Nephron progenitor cell (in vitro differentiated cells): Measurements from ENCODE around the gene COL4A2.

Source experiments
- DNase-seq: peaks from one replicate; pipeline ENCODE4 v3.0.0; 2021
- H3K27ac Mint-ChIP-seq: 2 replicates; pipeline ENCODE4 v1.8.0; 2021; ENCODE audit warnings: mild to moderate bottlenecking, moderate library complexity, mixed read lengths
- H3K27me3 Mint-ChIP-seq: 2 replicates; pipeline ENCODE4 v1.8.0; 2021; ENCODE audit warnings: mild to moderate bottlenecking, low read depth, mixed read lengths; ENCODE audit not compliant: poor library complexity
- H3K36me3 Mint-ChIP-seq: 2 replicates; pipeline ENCODE4 v1.8.0; 2021; ENCODE audit warnings: low read depth, mixed read lengths
- H3K4me1 Mint-ChIP-seq: 2 replicates; pipeline ENCODE4 v1.8.0; 2021; ENCODE audit warnings: mixed read lengths
- H3K4me3 Mint-ChIP-seq: 2 replicates; pipeline ENCODE4 v1.8.0; 2021; ENCODE audit warnings: mild to moderate bottlenecking, moderate library complexity, mixed read lengths
- H3K9me3 Mint-ChIP-seq: 2 replicates; pipeline ENCODE4 v1.8.0; 2021; ENCODE audit warnings: mild to moderate bottlenecking, moderate library complexity, mixed read lengths
- CTCF ChIP-seq: fragments of 200-600 bp; sonication (generic); IDR thresholded peaks from 2 replicates; pipeline ENCODE4 v1.5.0; 2021; ENCODE audit warnings: antibody characterized with exemption

The COL4A2 gene

DNA sequence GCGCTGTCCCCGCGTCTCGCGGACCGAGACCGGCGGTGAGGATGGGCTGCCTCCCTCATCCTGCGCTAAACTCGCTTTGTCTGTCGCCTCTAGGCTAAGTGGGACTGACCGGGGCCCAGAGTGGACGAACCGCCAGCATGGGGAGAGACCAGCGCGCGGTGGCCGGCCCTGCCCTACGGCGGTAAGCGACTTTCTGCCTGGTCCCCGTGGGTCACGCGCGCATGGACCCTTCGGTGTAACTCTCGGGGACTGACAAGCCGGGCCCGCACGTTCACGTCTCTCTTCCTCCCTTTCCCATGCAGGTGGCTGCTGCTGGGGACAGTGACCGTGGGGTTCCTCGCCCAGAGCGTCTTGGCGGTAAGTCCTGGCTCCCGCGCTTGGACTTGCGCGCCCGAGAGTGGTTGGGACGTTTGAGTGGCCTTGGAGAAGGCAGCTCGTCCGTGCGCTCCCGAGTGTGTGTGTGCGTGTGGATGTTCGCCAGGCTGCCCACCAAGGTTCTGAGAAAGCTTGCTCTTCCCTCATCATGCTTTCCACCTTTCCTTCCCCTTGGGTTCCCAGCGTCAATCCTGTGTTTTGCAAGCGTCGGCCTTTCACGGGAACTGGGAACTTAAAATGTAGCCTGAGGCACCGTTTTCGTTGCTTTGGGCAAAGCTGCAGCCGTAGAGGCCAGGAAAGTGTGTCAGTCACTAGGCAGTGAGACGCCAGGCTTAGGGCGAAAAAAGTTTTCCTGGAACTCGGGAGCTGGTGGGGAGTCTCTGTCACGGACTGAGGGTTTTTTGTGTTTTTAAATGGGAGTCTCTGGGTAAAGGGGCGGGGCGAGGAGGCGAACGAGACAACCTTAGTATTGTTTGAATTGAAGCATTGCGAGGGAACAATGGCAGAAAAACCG lies 927 bp downstream of the COL4A2 start:
- peak; percentile 59 for DNase-seq
- H3K4me3 Mint-ChIP-seq: peak overlapping the region; percentile 96
- peak overlapping the region; percentile 81 for H3K27ac Mint-ChIP-seq
- peaks cover 18% of the 10 kb centered on the region for H3K27me3 Mint-ChIP-seq
- H3K9me3 Mint-ChIP-seq: no peaks in the 10 kb centered on the region
- H3K4me1 Mint-ChIP-seq: peaks cover 81% of the 10 kb centered on the region
- peaks cover 6% of the 10 kb centered on the region for H3K36me3 Mint-ChIP-seq
- no peak for TF ChIP-seq CTCF

DNA sequence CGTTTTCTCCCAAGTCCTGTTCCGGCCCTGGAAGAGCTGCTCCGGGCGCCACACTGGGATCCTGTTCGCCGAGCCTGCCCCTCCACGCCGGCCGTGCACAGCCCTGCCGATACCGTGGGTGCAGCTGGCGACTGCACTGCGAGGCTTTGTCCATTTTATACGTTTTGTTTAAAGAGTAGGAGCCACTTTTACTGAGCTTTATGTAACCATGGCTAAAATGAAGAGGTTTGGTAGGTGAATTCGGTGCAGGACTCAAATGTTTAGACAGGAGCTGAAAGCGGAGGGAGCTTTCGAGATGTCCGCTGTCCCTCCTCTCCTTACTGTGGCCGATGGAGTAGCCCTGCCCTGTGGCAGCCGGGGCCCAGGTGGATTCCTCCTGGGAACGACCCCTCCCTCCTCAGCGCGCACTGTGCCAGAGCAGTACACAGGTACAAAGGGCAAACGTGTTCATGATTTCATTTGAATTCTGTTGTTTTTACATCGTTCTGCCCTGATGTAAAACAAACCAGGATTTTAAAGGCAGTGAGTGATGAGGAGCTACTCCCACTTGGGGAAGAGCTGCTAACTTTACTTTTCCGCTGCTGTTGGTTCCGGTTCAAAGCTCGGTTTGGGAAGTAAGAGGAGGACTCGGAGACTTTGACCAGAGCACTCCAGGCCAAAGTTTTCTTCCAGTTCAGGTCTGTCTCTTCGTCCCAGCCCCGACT lies 1.7 kb downstream of the COL4A2 start:
- peak; percentile 39 for DNase-seq
- peak overlapping the region; percentile 81 for H3K27ac Mint-ChIP-seq
- peaks cover 7% of the 10 kb centered on the region for H3K36me3 Mint-ChIP-seq
- peak overlapping the region; percentile 96 for H3K4me3 Mint-ChIP-seq
- H3K27me3 Mint-ChIP-seq: peaks cover 18% of the 10 kb centered on the region
- no peak for TF ChIP-seq CTCF
- no peaks in the 10 kb centered on the region for H3K9me3 Mint-ChIP-seq
- H3K4me1 Mint-ChIP-seq: peaks cover 77% of the 10 kb centered on the region

DNA sequence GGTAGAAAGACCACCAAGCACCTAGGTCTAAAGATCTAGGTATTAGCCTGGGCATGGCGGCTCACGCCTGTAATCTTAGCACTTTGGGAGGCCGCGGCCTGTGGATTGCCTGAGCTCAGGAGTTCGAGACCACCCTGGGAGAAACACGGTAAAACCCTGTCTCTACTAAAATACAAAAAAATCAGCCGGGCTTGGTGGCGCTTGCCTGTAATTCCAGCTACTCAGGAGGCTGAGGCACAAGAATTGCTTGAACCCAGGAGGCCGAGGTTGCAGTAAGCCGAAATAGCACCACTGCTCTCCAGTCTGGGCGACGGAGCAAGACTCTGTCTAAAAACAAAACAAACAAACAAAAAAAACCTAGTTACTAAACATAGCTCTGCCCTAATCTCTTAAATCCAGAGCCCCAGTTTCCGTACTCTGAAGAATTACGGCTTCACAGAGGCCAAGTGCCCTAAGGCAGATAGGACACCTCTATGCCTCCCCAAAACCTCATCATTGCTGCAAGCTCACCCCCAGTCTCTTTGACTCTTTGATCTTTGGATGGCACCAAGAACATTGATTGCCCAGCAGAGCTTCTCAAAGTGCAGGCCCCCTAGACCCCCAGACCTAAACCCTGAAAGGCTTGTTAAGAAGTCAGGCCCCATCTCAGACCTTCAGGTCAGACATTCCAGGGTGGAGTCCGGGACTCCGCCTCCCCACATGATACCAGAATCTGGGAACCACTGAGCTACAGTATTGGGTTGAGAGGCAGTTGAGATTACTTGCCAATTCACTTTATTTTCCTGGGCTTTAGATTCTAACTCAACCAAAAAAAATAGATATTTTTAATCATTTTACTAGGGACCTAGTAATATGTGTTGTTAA lies 2.8 kb downstream of the COL4A2 start:
- Mint-ChIP-seq H3K36me3 (peaks cover 13% of the 10 kb centered on the region), H3K4me3 (peak overlapping the region; percentile 96), H3K27me3 (peaks cover 12% of the 10 kb centered on the region), H3K27ac (peak overlapping the region; percentile 43), H3K9me3 (no peaks in the 10 kb centered on the region), H3K4me1 (peaks cover 73% of the 10 kb centered on the region)
- TF ChIP-seq CTCF: no peak
- no peak for DNase-seq

GRCh38 chr13:110310541-110311442 lies 3.7 kb downstream of the COL4A2 start:
- Mint-ChIP-seq H3K36me3 (peaks cover 18% of the 10 kb centered on the region), H3K4me1 (peaks cover 69% of the 10 kb centered on the region), H3K4me3 (no peak overlapping the region), H3K27ac (peak overlapping the region; percentile 11), H3K9me3 (no peaks in the 10 kb centered on the region), H3K27me3 (peaks cover 12% of the 10 kb centered on the region)
- no peak for TF ChIP-seq CTCF
- no peak for DNase-seq
